Duodenal mucosa (tissue), 2 donors: Measurements from ENCODE around the gene ALPL.

Source experiments
- H3K27ac ChIP-seq: one replicate; pipeline ENCODE4 v1.7.0; 2013; ENCODE audit warnings: low read depth, low read length
- H3K27me3 ChIP-seq, 2 donors: one replicate each; pipeline ENCODE4 v1.7.0; 2013; ENCODE audit warnings: low read length in 2 of 2, control low read depth in 1 of 2; ENCODE audit not compliant: insufficient read depth in 2 of 2, control insufficient read depth in 1 of 2
- H3K36me3 ChIP-seq, 2 donors: one replicate each; pipeline ENCODE4 v1.7.0; 2013; ENCODE audit warnings: low read length in 2 of 2, control low read depth in 1 of 2; ENCODE audit not compliant: insufficient read depth in 2 of 2, control insufficient read depth in 1 of 2
- H3K4me1 ChIP-seq, 2 donors: one replicate each; pipeline ENCODE4 v1.7.0; 2013; ENCODE audit warnings: low read length in 2 of 2, control low read depth in 1 of 2; ENCODE audit not compliant: insufficient read depth in 2 of 2, control insufficient read depth in 1 of 2
- H3K4me3 ChIP-seq, 2 donors: one replicate each; pipeline ENCODE4 v1.7.0; 2013; ENCODE audit warnings: low read length in 2 of 2, low read depth in 1 of 2
- H3K9ac ChIP-seq, 2 donors: one replicate each; pipeline ENCODE4 v1.7.0; 2013; ENCODE audit warnings: low read length in 2 of 2, low read depth in 1 of 2
- H3K9me3 ChIP-seq, 2 donors: one replicate each; pipeline ENCODE4 v1.7.0; 2013; ENCODE audit warnings: low read length in 2 of 2, control low read depth in 1 of 2; ENCODE audit not compliant: control insufficient read depth in 1 of 2

The ALPL gene

DNA sequence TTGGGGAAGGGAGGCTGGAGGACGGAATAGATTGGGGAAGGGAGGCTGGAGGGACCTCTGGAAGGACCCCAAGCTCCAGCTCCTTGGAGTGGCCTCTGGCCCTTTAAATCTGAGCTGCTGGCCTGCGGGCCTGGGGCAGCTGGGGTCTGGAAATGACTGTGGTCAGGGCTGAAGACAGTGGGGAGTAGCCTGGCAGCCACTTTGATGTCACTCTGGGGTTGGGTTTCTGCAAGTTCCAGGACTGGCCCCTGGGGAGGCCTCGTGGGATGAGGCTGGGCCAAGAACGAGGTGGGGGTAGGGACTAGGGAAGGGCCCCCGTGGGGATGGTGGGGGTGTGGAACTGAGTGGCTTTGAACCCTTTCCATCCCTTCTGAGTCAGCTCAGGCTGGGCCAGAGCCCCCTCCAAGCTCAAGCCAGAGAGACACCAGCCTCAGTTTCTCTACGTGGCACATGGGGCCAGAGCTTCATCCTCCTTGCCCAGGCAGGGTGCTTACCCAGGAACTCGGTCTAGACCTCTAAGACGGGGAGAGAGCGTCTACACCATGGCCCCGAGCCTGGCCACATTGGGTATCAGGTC, 59.7 kb downstream of the ALPL start:
- Histone ChIP-seq H3K4me1 (no peaks in the 10 kb centered on the region), H3K27me3 (no peaks in the 10 kb centered on the region), H3K4me3 (no peak overlapping the region), H3K36me3 (no peaks in the 10 kb centered on the region), H3K9ac (no peak overlapping the region), H3K9me3 (no peaks in the 10 kb centered on the region), H3K27ac (no peak overlapping the region)

DNA sequence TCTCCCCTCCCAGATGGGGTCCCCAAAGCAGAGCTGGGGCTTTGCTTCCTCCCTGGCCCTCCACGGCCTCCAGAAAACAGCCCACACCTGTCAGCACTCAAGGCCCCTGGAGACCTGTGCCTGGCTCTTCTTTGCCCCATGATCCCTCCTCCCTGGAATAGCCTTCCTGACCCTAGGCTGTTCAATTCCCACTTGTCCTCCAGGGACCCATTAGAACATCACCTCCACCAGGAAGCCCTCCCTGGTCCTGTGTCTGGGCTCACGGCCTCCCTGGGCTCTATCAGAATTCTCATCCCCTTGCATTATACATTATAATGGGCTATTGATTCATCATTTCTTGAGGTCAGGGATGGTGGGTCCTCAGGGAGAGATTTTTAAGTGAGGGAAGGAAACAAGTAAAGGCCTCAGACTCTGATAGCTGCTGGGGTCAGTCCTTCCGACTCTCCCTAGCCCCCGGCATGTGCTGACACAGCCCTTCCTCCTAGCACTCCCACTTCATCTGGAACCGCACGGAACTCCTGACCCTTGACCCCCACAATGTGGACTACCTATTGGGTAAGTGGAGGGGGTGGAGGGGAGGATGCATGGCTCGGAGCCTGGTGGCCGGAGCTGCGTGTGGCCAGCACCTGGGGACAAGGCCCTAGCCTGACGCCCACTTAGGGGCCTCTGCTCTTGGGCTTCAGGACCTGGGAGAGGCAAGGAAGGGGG, 60.8 kb downstream of the ALPL start:
- Histone ChIP-seq H3K27ac (no peak overlapping the region), H3K27me3 (no peaks in the 10 kb centered on the region), H3K4me1 (peaks cover 0 to 5% of the 10 kb centered on the region in 2 donors), H3K4me3 (no peak overlapping the region), H3K9ac (no peak overlapping the region), H3K9me3 (no peaks in the 10 kb centered on the region), H3K36me3 (no peaks in the 10 kb centered on the region)

- Histone ChIP-seq H3K27me3 (peaks cover 0 to 4% of the 10 kb centered on the region in 2 donors), H3K36me3 (no peaks in the 10 kb centered on the region), H3K9ac (no peak overlapping the region), H3K27ac (no peak overlapping the region), H3K4me3 (no peak overlapping the region), H3K9me3 (no peaks in the 10 kb centered on the region), H3K4me1 (peaks cover 0 to 5% of the 10 kb centered on the region in 2 donors)
Observed at GRCh38 chr1:21570528-21570875, 61.3 kb downstream of the ALPL start.

- Histone ChIP-seq H3K36me3 (no peaks in the 10 kb centered on the region), H3K9me3 (no peaks in the 10 kb centered on the region), H3K27ac (no peak overlapping the region), H3K27me3 (peaks cover 0 to 5% of the 10 kb centered on the region in 2 donors), H3K9ac (no peak overlapping the region), H3K4me1 (peaks cover 0 to 5% of the 10 kb centered on the region in 2 donors), H3K4me3 (no peak overlapping the region)
Observed at GRCh38 chr1:21570885-21571284, 61.7 kb downstream of the ALPL start.

DNA sequence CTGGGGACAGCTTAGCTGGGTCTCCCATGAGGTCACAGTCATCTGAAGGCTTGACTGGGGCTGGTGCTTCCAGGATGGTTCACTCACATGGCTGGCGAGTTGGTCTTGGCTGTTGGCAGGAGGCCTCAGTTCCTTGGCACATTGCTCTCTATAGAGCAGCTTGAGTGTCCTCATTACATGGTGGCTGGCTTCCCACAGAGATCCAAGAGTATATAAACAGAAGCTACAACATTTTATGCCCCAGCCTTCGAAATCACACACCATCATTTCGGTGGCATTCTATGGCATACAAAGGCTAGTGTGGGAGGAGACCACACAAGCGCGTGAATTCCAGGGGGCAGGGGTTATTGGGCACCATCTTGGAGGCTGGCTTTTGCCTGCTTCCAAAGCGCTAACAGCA, 63.0 kb downstream of the ALPL start:
- Histone ChIP-seq H3K9me3 (no peaks in the 10 kb centered on the region), H3K4me3 (no peak overlapping the region), H3K27ac (no peak overlapping the region), H3K4me1 (peaks cover 0 to 5% of the 10 kb centered on the region in 2 donors), H3K27me3 (peaks cover 5% of the 10 kb centered on the region in 2 donors), H3K9ac (no peak overlapping the region), H3K36me3 (no peaks in the 10 kb centered on the region)

DNA sequence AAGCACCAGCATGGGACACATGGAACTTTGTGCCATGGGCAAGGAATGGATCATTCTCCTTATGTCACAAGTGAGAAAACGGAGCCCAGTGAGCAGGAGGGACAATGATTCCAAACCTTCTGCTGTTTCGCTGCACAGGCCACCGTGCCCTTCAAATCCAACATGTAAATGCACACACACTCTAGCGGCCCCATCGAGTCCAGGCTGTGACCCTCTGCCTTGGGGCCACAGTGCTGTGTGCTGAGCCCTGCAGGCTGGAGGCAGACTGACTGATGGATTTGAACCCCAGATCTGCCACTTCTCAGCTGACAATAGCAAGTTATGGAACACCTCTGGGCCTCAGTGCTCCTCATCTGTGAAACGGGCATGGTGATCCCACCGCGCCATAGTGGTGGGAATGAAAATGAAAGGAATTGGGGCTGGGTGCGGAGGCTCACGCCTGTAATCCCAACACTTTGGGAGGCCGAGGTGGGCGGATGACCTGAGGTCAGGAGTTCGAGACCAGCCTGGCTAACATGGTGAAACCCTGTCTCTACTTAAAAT, 63.6 kb downstream of the ALPL start:
- peaks cover 0 to 5% of the 10 kb centered on the region in 2 donors for H3K4me1 ChIP-seq
- H3K27ac ChIP-seq, result no peak overlapping the region
- H3K36me3 ChIP-seq, result no peaks in the 10 kb centered on the region
- no peak overlapping the region for H3K9ac ChIP-seq
- H3K27me3 ChIP-seq, result peaks cover 5% of the 10 kb centered on the region in 2 donors
- no peak overlapping the region for H3K4me3 ChIP-seq
- H3K9me3 ChIP-seq, result no peaks in the 10 kb centered on the region

GRCh38 chr1:21573475-21573874, 64.3 kb downstream of the ALPL start:
- Histone ChIP-seq H3K36me3 (no peaks in the 10 kb centered on the region), H3K27me3 (peaks cover 5% of the 10 kb centered on the region in 2 donors), H3K4me1 (peaks cover 0 to 5% of the 10 kb centered on the region in 2 donors), H3K9ac (no peak overlapping the region), H3K27ac (no peak overlapping the region), H3K4me3 (no peak overlapping the region), H3K9me3 (no peaks in the 10 kb centered on the region)

DNA sequence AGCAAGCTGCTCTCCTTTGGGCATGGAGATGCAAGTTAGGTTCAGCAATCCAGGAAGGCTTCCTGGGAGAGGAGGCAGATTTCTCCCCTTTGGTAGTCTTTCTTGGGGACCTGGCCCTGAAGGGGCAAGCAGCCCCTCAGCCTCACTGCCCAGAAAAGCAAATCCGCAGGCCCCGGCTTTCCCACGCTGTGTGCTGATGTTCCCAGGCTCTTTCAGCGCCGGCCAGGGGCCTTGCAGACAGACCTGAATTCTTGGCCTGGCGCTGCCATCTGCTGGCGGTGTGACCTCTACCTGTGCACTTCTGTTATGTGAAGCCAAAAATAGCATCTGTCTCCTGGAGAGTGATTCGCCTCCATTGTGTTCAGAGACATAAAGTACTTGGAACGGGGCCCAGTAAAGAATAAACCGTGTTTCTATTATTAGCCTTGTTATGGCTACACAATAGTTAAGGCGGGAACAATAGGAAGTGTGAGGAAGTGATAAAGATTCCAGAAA, 64.8 kb downstream of the ALPL start:
- H3K9me3 ChIP-seq, result no peaks in the 10 kb centered on the region
- peaks cover 5% of the 10 kb centered on the region in 2 donors for H3K27me3 ChIP-seq
- no peak overlapping the region for H3K9ac ChIP-seq
- H3K4me1 ChIP-seq, result peaks cover 0 to 5% of the 10 kb centered on the region in 2 donors
- no peaks in the 10 kb centered on the region for H3K36me3 ChIP-seq
- no peak overlapping the region for H3K4me3 ChIP-seq
- no peak overlapping the region for H3K27ac ChIP-seq

- H3K9ac ChIP-seq, result no peak overlapping the region
- no peaks in the 10 kb centered on the region for H3K36me3 ChIP-seq
- H3K27ac ChIP-seq, result peak overlapping the region; percentile 36
- H3K27me3 ChIP-seq, result peaks cover 5% of the 10 kb centered on the region in 2 donors
- no peak overlapping the region for H3K4me3 ChIP-seq
- peaks cover 0 to 5% of the 10 kb centered on the region in 2 donors for H3K4me1 ChIP-seq
- no peaks in the 10 kb centered on the region for H3K9me3 ChIP-seq
Observed at GRCh38 chr1:21574466-21575151, 65.4 kb downstream of the ALPL start.

DNA sequence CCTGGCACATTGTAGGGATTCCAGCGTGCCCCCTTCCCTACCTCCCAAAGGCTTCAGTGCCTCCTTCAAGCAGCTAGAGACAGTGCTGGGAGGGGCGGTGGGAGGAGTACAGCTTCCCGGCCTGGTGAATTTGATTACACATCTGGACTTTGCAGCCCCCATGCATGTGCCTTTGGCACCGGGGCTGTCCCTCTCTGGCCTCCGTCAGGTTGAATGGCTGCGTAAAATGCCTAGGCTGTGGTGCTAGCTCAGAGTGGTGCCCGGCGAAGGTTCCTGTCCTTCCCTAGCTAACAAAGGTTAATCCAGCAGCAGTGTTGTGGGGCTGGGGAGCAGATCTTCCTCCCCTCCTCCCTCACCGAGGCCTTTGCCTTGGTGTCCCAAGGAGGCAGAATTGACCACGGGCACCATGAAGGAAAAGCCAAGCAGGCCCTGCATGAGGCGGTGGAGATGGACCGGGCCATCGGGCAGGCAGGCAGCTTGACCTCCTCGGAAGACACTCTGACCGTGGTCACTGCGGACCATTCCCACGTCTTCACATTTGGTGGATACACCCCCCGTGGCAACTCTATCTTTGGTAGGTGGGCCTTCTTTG, 66.2 kb downstream of the ALPL start:
- H3K9ac ChIP-seq, result no peak overlapping the region
- peaks cover 0 to 5% of the 10 kb centered on the region in 2 donors for H3K4me1 ChIP-seq
- H3K4me3 ChIP-seq, result no peak overlapping the region
- H3K9me3 ChIP-seq, result no peaks in the 10 kb centered on the region
- no peaks in the 10 kb centered on the region for H3K36me3 ChIP-seq
- no peak overlapping the region for H3K27ac ChIP-seq
- H3K27me3 ChIP-seq, result peaks cover 5% of the 10 kb centered on the region in 2 donors
